ENCODE measurements around the gene RGCC. TPM values are rescaled to one million over a fixed set of nuclear protein-coding genes. Genes with fewer than 3 reads are reported as not detected.

Gene RGCC, protein sequence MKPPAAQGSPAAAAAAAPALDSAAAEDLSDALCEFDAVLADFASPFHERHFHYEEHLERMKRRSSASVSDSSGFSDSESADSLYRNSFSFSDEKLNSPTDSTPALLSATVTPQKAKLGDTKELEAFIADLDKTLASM
- 1.1 and 2.4 TPM in 2 replicates for total RNA-seq

GRCh38 chr13:41456768-41457588 lies at the start of gene RGCC:
Gene RGCC (plus strand): TSS chr13:41457550. CDS start chr13:41457708, 158 bp downstream.

Other genes with a start within 250 kb of the RGCC start
- 10.0 and 10.6 TPM in 2 replicates for gene MTRF1, start 194.0 kb upstream of the RGCC start, total RNA-seq
- gene NAA16, start 146.3 kb upstream of the RGCC start, total RNA-seq, result 4.4 and 6.5 TPM in 2 replicates